ENCODE measurements around the gene DNAJA3. TPM values are rescaled to one million over a fixed set of nuclear protein-coding genes. Genes with fewer than 3 reads are reported as not detected.

DNAJA3 gene
- total and polyA plus RNA-seq, 9 of the 15 experiments (the other 6 are each of a cell fraction or from before 2014, with no cell fraction given): 8.1 to 105 (median 79.0) TPM

DNA sequence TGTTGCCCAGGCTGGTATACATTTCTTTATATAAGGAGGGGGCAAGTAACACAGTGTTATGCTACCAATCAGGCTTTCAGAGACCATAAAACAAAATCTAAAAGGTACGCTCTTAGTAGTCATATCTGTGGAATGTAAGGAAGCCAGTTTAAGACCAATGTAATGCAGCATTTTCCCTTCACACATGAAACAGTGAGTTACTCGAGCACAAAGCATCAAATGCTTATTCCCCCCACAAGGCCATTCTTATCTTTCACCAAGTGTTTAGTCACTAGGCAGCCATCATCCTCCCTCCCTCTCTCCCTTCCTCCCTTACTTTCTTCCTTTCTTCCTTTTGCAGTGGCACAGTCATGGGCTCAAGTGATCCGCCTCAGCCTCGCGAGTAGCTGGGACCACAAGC is 63.4 kb downstream of the DNAJA3 start:
- BruUV-seq (replicated peaks): no TSS peak
- peaks cover 20% of the 10 kb centered on the region for H3K79me2 ChIP-seq (ENCODE audit: control insufficient read depth, insufficient read depth, low read length)
- H3K9ac ChIP-seq (ENCODE audit: insufficient read depth in 1 of 2, low read depth in 2 of 2, low read length in 2 of 2): no peak overlapping the region
- in situ Hi-C loops (cut with MboI): no loop called here
- H3K27ac ChIP-seq (ENCODE audit: extremely low read depth, low read depth, low read length): peak overlapping the region; percentile 33; the same call in 1 of the 3 replicates
- no peak overlapping the region for H3K4me3 ChIP-seq
- no peak overlapping the region for H3K4me2 ChIP-seq (ENCODE audit: insufficient read depth, low read length)
- ATAC-seq (peak; percentile 36; the same call in 1 of the 3 replicates), FAIRE-seq (no peak), DNase-seq (ENCODE audit: extremely low read depth in 1 of 4, low spot score in 3 of 4) (no peak)
- no peak overlapping the region for H2AFZ ChIP-seq (ENCODE audit: low read depth, low read length)
- H3K9me1 ChIP-seq (ENCODE audit: control insufficient read depth, insufficient read depth, low read length): no peaks in the 10 kb centered on the region
- H3K27me3 ChIP-seq (ENCODE audit: control insufficient read depth in 2 of 2, insufficient read depth in 2 of 2, low read length in 2 of 2): no peaks in the 10 kb centered on the region
- peaks cover 60% of the 10 kb centered on the region; the same call in 1 of the 3 replicates for H3K36me3 ChIP-seq (ENCODE audit: control insufficient read depth, insufficient read depth, low read length)
- TF ChIP-seq FOSL1 (tag; conservative IDR thresholded peaks at IDR 0.05) (0 out of 2 replicates have a peak, but pooled peaks have one; percentile 27), TCF7L2 (IDR thresholded peaks at IDR 0.05; ENCODE audit: low read depth, low read length) (no peak)
- 0 out of 2 replicates have a peak, but pooled peaks cover 5% of the 10 kb centered on the region for H4K20me1 ChIP-seq (replicated peaks; ENCODE audit: control insufficient read depth, insufficient read depth, low read length)
- 87% methylated on average over 5 of the region's 5 CpGs for WGBS (ENCODE audit: insufficient coverage, low coverage, missing lambda C conversion rate)
- CTCF ChIA-PET (ENCODE audit: low intra/inter-chr PET ratio): no interaction called here
- intact Hi-C loops (cut with micrococcal nuclease): no loop called here
- H3K4me1 ChIP-seq (replicated peaks in 1 of 2; ENCODE audit: control insufficient read depth in 2 of 2, insufficient read depth in 2 of 2, low read length in 2 of 2): peaks cover 0 to 5% of the 10 kb centered on the region in 2 experiments; a peak in 2 of 5 replicates
- POLR2A ChIA-PET: interaction anchor here (1.7 to 2.1 kb wide), 2 partner anchors 11 to 13 kb away, joined by 6 to 10 read pairs; partner anchors contain the start of gene HMOX2
- no peaks in the 10 kb centered on the region for H3K9me3 ChIP-seq (replicated peaks; ENCODE audit: control insufficient read depth, insufficient read depth, low read depth, low read length)

DNA sequence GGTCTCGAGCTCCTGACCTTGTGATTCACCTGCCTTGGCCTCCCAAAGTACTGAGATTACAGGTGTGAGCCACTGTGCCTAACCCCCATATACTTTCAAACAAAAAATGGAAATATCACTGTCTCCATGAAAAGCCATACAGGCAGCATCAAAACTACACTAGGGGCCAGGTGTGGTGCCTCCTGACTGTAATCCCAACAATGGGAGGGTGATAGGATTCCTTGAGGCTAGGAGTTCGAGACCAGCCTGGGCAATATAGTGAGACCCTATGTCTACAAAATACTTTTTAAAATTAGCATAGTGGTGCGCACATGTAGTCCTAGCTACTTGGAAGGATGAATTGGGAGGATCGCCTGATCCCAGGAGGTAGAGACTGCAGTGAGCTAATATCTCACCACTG is 66.2 kb downstream of the DNAJA3 start:
- intact Hi-C loops (cut with micrococcal nuclease): no loop called here
- in situ Hi-C loops (cut with MboI): no loop called here
- no peak for DNase-seq (ENCODE audit: extremely low read depth in 1 of 4, low spot score in 3 of 4)
- Histone ChIP-seq H3K4me1 (replicated peaks in 1 of 2; ENCODE audit: control insufficient read depth in 2 of 2, insufficient read depth in 2 of 2, low read length in 2 of 2) (peaks cover 0 to 5% of the 10 kb centered on the region in 2 experiments; a peak in 2 of 5 replicates), H3K27ac (ENCODE audit: extremely low read depth, low read depth, low read length) (no peak overlapping the region), H3K9me3 (replicated peaks; ENCODE audit: control insufficient read depth, insufficient read depth, low read depth, low read length) (no peaks in the 10 kb centered on the region), H3K4me2 (ENCODE audit: insufficient read depth, low read length) (no peak overlapping the region), H2AFZ (ENCODE audit: low read depth, low read length) (no peak overlapping the region), H3K36me3 (ENCODE audit: control insufficient read depth, insufficient read depth, low read length) (peaks cover 49% of the 10 kb centered on the region), H3K4me3 (no peak overlapping the region), H4K20me1 (replicated peaks; ENCODE audit: control insufficient read depth, insufficient read depth, low read length) (0 out of 2 replicates have a peak, but pooled peaks cover 5% of the 10 kb centered on the region), H3K9me1 (ENCODE audit: control insufficient read depth, insufficient read depth, low read length) (no peaks in the 10 kb centered on the region), H3K79me2 (ENCODE audit: control insufficient read depth, insufficient read depth, low read length) (peaks cover 37% of the 10 kb centered on the region), H3K27me3 (ENCODE audit: control insufficient read depth in 2 of 2, insufficient read depth in 2 of 2, low read length in 2 of 2) (no peaks in the 10 kb centered on the region), H3K9ac (ENCODE audit: insufficient read depth in 1 of 2, low read depth in 2 of 2, low read length in 2 of 2) (no peak overlapping the region)
- no peak for ATAC-seq
- WGBS (ENCODE audit: insufficient coverage, low coverage, missing lambda C conversion rate): 92% methylated on average over 4 of the region's 4 CpGs
- FAIRE-seq: no peak
- ChIA-PET CTCF (ENCODE audit: low intra/inter-chr PET ratio) (no interaction called here), POLR2A (interaction anchor here (1.3 to 3.1 kb wide), 2 partner anchors 8 to 9 kb away, joined by 4 to 12 read pairs; no protein-coding TSS in a partner anchor)
- BruUV-seq (replicated peaks): no TSS peak
- TF ChIP-seq U2AF2 (optimal IDR thresholded peaks at IDR 0.05; ENCODE audit: low read depth, low read length) (no peak), SLC30A9 (CRISPR knock-in tag; IDR thresholded peaks at IDR 0.05) (no peak), ZNF699 (CRISPR knock-in tag; IDR thresholded peaks at IDR 0.05; ENCODE audit: insufficient replicate concordance) (no peak), POLR2AphosphoS2 (IDR thresholded peaks at IDR 0.05; ENCODE audit: low read length) (no peak), NR3C1 (CRISPR knock-in tag; IDR thresholded peaks at IDR 0.05) (no peak), TCF3 (CRISPR knock-in tag; IDR thresholded peaks at IDR 0.05) (no peak)
- TF ChIP-seq, protein P1, sequence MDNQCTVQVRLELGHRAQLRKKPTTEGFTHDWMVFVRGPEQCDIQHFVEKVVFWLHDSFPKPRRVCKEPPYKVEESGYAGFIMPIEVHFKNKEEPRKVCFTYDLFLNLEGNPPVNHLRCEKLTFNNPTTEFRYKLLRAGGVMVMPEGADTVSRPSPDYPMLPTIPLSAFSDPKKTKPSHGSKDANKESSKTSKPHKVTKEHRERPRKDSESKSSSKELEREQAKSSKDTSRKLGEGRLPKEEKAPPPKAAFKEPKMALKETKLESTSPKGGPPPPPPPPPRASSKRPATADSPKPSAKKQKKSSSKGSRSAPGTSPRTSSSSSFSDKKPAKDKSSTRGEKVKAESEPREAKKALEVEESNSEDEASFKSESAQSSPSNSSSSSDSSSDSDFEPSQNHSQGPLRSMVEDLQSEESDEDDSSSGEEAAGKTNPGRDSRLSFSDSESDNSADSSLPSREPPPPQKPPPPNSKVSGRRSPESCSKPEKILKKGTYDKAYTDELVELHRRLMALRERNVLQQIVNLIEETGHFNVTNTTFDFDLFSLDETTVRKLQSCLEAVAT (IDR thresholded peaks at IDR 0.05): no peak
- TF ChIP-seq, protein P2, sequence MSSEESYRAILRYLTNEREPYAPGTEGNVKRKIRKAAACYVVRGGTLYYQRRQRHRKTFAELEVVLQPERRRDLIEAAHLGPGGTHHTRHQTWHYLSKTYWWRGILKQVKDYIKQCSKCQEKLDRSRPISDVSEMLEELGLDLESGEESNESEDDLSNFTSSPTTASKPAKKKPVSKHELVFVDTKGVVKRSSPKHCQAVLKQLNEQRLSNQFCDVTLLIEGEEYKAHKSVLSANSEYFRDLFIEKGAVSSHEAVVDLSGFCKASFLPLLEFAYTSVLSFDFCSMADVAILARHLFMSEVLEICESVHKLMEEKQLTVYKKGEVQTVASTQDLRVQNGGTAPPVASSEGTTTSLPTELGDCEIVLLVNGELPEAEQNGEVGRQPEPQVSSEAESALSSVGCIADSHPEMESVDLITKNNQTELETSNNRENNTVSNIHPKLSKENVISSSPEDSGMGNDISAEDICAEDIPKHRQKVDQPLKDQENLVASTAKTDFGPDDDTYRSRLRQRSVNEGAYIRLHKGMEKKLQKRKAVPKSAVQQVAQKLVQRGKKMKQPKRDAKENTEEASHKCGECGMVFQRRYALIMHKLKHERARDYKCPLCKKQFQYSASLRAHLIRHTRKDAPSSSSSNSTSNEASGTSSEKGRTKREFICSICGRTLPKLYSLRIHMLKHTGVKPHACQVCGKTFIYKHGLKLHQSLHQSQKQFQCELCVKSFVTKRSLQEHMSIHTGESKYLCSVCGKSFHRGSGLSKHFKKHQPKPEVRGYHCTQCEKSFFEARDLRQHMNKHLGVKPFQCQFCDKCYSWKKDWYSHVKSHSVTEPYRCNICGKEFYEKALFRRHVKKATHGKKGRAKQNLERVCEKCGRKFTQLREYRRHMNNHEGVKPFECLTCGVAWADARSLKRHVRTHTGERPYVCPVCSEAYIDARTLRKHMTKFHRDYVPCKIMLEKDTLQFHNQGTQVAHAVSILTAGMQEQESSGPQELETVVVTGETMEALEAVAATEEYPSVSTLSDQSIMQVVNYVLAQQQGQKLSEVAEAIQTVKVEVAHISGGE (CRISPR knock-in tag; IDR thresholded peaks at IDR 0.05): no peak
